SK-N-SH treated with all-trans-retinoic acid at 6 μM for 48 hours (cell line): ENCODE results near the gene CLSTN2.

Experiments
- BACH2 ChIP-seq: fragments of 250-450 bp; sonication (Bioruptor Pico); IDR thresholded peaks from 2 replicates; pipeline ENCODE4 v1.9.0; 2021; ENCODE audit warnings: mild to moderate bottlenecking, borderline replicate concordance
- CSDC2 ChIP-seq: fragments of 250-450 bp; sonication (Bioruptor Pico); IDR thresholded peaks from 2 replicates; pipeline ENCODE4 v1.5.0; 2020; ENCODE audit warnings: mild to moderate bottlenecking, moderate library complexity
- RARB ChIP-seq: fragments of 250-450 bp; sonication (Bioruptor Pico); IDR thresholded peaks from 2 replicates; pipeline ENCODE4 v1.8.0; 2021; ENCODE audit warnings: mild to moderate bottlenecking, moderate library complexity
- TF ChIP-seq, protein P1 (sequence below): fragments of 250-450 bp; sonication (Bioruptor Pico); IDR thresholded peaks from 2 replicates; pipeline ENCODE4 v1.5.1; 2020; ENCODE audit warnings: low read depth, mild to moderate bottlenecking, moderate library complexity
- TF ChIP-seq, protein P2 (sequence below): fragments of 250-450 bp; sonication (Bioruptor Pico); IDR thresholded peaks from 2 replicates; pipeline ENCODE4 v1.5.0; 2020; ENCODE audit warnings: mild to moderate bottlenecking, moderate library complexity

DNA sequence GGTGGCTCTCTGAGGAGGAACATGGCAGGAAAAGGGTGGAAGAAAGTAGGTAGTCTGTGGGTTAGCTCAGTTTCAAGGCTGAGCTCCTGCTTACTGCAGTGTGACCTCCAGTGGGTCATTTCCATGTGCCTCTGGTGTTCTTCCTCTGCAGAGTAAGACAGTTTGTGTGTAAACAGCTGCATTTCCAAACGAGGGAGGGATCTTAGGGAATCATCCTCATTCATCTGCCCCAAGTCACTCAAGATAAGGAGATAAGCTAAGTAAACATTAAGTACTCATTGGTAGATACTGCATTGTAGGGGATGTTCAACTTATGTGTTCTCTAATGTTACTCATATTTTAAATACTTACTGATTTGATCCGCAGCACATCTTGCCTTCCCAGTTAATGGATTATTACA is 83.6 kb downstream of the CLSTN2 start:
- TF ChIP-seq, protein P1, sequence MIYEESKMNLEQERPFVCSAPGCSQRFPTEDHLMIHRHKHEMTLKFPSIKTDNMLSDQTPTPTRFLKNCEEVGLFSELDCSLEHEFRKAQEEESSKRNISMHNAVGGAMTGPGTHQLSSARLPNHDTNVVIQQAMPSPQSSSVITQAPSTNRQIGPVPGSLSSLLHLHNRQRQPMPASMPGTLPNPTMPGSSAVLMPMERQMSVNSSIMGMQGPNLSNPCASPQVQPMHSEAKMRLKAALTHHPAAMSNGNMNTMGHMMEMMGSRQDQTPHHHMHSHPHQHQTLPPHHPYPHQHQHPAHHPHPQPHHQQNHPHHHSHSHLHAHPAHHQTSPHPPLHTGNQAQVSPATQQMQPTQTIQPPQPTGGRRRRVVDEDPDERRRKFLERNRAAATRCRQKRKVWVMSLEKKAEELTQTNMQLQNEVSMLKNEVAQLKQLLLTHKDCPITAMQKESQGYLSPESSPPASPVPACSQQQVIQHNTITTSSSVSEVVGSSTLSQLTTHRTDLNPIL (CRISPR knock-in tag): no peak
- TF ChIP-seq BACH2 (CRISPR knock-in tag) (no peak), RARB (no peak), CSDC2 (CRISPR knock-in tag) (no peak)
- TF ChIP-seq, protein P2, sequence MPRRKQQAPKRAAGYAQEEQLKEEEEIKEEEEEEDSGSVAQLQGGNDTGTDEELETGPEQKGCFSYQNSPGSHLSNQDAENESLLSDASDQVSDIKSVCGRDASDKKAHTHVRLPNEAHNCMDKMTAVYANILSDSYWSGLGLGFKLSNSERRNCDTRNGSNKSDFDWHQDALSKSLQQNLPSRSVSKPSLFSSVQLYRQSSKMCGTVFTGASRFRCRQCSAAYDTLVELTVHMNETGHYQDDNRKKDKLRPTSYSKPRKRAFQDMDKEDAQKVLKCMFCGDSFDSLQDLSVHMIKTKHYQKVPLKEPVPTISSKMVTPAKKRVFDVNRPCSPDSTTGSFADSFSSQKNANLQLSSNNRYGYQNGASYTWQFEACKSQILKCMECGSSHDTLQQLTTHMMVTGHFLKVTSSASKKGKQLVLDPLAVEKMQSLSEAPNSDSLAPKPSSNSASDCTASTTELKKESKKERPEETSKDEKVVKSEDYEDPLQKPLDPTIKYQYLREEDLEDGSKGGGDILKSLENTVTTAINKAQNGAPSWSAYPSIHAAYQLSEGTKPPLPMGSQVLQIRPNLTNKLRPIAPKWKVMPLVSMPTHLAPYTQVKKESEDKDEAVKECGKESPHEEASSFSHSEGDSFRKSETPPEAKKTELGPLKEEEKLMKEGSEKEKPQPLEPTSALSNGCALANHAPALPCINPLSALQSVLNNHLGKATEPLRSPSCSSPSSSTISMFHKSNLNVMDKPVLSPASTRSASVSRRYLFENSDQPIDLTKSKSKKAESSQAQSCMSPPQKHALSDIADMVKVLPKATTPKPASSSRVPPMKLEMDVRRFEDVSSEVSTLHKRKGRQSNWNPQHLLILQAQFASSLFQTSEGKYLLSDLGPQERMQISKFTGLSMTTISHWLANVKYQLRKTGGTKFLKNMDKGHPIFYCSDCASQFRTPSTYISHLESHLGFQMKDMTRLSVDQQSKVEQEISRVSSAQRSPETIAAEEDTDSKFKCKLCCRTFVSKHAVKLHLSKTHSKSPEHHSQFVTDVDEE: no peak
